Measurements from ENCODE around the gene SOX21. TPM values are rescaled to one million over a fixed set of nuclear protein-coding genes. Genes with fewer than 3 reads are reported as not detected.
"Not testable (repeated sequence)": the region's sequence is repeated elsewhere in the genome, so short reads cannot be mapped to it uniquely, and the experiment has no call there.

Gene SOX21
- polyA plus RNA-seq (2013, experiment 1 of 2; ENCODE audit: insufficient read length): not detected
- 0.15 TPM for polyA plus RNA-seq (2013, experiment 2 of 2; ENCODE audit: insufficient read length)

GRCh38 chr13:94712287-94712811 is at the start of gene SOX21:
SOX21 (minus strand) TSS chr13:94712545; CDS start chr13:94712049, 496 bp downstream.
- no peak for DNase-seq

DNA sequence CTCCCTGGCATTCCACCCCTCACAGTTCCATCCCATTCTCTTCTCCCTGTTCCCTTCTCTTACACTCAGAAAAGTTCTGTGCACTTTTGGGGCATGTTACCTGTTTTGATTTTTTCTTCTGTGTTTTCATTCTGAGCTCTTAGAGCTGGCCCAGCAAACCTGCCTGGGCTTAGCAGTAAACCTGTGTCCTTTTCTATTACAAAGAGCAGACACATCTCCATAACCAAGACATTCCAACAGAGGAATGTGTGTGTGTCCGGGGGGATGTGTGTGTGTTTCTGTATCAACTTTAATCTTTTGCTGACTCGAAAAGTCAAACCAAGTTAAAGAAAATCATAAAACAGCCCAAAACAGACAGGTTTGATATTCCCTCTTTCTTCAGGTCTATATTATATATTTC is 49.1 kb upstream of the SOX21 start:
- no peak for DNase-seq

DNA sequence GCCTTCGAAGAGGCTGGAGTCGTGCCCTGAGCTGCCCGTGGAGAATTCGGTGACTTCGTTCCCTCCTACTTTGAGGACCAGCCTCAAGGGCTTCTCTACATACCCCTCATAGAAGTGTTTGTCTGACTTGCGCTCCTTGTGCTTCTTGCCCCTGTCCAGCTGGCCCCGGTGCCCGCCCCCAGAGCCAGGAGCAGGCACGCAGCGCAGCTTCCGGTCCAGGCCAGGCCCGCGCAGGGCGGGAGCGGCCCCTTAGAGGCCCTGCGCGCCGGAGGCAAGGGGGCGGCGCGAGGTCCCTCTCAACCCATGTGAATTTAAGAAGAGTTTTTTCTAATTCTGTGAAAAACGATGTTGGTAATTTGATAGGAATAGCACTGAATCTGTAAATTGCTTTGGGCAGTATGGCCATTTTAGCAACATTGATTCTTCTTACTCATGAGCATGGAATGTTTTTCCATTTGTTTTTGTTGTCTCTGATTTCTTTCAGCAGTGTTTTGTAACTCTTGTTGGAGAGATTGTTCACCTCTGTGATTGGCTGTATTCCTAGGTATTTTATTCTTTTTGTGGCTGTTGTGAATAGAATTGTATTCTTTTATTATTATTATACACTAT is 46.9 kb upstream of the SOX21 start:
- DNase-seq: no peak

DNA sequence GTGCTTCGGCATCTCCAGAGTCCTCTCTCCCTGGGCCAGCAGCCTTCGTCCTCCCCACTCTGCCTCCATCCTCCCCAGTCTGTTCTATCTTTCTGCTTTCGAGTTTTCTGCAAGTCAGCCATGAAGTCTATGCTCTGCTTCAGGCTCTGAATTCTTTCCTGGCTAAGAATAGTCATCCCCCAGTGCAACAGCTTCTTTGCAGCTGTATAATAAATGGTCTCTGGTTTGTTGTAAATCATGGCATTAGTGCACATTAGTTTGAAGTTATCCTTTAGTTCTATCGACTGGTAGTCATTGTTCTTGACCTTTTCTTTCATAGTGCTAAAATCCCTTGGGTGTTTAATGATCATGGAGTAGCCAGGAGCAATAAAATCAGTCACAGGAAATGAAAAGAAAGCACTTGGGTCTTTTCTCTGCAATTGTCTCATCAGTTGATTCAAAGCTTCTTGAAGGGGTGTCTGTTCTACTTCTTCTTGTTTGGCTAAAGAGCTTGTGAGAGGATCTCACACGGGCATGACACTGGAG is 46.2 kb upstream of the SOX21 start:
- no peak for DNase-seq

GRCh38 chr13:94753327-94753726 is 41.0 kb upstream of the SOX21 start:
- no peak for DNase-seq

GRCh38 chr13:94749162-94749561 is 36.8 kb upstream of the SOX21 start:
- no peak for DNase-seq

DNA sequence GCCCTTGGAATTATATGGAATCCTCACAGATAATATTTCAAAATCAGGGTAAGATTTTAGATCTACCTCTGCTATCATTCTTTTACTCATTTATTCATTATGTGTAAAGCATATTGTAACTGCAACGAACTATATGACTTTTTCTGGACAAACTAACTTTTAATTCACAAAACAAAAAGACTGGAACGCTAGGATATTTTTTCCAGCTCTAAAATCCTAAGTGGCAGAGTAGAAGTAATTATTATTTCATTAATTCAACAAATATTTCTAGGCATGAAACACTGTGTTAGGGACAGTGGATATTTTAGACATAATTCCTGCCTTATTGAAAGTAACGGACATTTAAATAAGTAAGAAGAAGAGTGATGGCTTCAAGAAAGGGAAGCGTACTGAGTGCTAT is 26.9 kb upstream of the SOX21 start:
- DNase-seq: no peak

- no peak for DNase-seq
Measured at GRCh38 chr13:94731028-94731427, 18.7 kb upstream of the SOX21 start.

- not testable (repeated sequence) for DNase-seq
Measured at GRCh38 chr13:94729941-94730340, 17.6 kb upstream of the SOX21 start.

- no peak for DNase-seq
Measured at GRCh38 chr13:94726425-94726824, 14.1 kb upstream of the SOX21 start.

DNA sequence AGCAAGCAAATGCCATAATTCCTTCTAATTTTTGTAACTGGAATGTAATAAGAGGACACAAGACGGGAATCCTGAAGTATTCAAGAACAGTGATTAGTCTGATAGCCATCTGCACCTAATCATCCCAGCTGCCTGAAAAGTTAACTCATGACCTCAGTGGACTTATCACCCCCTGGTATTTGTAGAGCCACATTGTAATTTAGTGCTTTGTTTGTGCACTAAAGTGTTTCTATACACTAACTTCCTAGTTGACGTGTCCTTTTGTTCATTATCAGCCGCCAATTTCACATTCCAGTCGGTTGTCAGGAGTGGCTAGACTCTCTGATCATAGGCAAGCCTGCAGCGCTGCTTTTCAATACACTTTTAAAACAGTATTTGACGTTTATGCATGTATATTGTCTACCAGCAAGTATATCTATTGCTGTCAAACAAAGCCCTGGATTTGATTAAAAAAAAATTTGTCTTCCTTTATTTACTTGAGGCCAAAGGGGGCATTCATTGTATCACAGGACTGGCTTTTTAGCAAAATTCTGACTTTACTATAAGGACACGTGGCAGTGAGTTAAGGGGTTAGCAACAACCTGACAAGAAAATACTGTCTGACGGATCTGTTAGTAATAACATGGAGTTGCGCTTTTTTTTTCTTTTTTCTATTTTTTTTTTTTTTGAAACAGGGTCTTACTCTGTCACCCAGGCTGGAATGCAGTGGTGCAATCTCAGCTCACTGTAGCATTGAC is 10.4 kb upstream of the SOX21 start:
- no peak for DNase-seq

- DNase-seq: not testable (repeated sequence)
Measured at GRCh38 chr13:94718697-94719096, 6.4 kb upstream of the SOX21 start.

DNA sequence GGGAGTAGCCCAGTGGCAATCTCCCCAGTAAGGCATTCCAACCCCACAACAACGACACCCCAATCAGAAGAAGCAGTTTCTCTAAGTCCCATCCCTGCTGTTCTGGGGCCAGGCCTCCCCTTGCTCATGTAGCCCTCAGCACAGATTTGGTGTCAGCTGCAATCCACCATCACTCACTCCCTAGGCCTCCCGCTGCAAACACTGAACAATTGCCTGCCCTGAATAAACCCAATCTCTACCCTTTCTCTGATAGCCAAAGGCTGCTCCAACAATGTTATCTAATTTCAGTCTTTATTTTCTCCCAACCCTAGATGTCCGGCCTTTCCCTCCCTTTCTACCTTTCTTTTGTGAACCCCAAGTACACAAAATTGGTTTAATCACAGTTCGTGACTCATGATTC is 5.6 kb upstream of the SOX21 start:
- DNase-seq: no peak

GRCh38 chr13:94716016-94716415 is 3.7 kb upstream of the SOX21 start:
- no peak for DNase-seq

GRCh38 chr13:94713561-94714182 is 1.3 kb upstream of the SOX21 start:
- DNase-seq: no peak

DNA sequence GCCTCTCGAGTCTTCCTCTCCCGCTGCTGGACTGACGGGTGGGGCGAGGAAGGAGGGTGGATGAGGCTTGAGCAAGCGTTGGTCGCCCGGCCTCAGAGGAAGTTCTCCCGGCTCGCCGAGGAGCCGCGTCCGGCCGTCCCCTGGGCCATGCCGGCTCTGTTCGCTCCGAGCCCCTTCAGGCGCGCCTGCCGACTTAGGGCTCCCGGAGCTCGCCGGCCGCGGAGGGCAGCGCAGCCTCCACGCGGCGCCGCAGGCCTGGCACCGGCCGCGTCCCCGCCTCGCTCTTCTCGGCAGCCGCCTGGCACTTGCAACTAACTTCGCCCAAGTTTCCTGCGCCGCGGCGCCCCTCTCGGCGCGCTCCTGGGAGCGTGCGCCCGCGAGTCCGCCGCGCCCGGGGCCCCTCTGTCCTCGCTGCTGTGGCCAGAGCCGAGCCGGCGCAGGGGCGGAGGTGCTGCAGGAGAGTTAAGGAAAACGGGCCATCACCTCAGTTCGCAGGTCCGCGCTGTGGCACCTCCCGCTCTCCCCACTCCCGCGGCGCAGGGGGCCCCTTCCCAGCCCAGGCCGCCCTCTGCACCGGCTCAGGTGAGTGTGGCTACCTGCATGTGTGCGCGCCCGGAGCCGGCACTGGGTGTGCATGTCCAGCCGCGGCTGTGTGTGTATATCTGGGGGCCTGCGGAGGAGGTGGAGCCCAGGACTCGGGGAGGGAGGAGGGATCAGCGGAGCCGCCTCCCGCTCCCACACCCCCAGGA is 641 bp upstream of the SOX21 start:
- peak; percentile 46 for DNase-seq

- DNase-seq: no peak
Measured at GRCh38 chr13:94711561-94712286, 621 bp downstream of the SOX21 start.

DNA sequence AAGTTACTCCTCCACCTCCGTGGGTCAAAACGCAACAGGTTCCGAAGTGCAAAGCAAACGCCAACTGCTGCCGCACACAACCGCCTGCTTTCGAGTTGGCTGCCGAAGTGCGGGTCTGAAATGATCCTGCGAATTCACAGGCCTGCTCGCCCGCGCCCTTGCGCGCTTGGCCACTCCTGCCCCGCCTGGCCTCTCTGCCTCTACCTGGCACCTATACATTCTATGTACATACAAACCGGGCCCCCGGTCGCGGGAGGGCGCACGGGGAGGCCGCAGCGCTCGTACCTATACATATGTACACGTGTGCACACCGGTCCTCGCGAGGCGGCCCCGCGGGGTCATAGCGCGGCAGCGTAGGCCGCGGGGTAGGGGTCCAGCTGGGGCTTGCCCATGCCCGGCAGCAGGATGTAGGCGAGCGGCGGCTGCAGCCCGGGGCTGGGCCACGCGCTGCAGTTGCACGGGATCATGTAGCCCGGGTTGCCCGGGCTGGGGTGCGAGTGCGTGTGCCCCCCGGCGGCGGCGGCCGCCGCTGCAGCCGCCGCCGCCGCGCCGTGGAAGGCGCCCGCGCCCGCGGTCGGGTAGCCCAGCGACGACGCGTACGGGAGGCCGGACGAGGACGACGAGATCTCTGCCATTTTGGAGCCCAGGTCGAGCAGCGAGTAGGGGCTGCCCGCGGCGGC is 1.3 kb downstream of the SOX21 start:
- no peak for DNase-seq

DNA sequence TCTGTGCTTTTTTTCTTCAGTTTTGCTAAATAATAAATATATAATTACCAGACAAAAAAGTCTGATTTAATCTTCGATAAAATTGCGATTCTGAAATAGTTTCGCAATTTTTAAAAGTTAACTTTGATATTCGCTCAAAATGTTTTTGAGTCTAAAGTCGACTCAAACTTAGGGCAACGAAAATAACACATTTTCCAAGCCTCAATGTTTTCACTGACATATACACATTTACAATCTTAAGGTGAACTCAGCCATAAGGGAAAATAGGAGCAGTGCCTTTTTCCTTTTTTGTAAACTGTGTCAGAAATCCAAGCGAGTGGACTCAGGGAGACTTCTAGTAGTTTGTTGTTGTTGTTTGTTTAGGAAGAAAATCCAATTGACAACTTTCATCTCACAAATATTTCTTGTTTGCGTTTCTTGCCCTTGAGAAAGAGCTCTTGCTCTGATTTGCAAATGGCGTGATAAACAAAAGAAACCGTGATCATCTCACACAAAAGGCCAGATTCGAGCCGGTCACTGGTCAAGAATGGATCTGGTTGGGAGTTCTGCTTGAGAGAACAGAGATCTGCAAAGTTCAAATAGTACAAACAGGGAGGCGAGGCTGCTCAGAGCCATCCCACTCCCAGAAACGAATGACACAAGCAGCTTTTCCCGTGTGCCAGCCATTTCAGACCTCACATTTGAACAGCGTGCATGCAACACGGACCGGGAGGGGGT is 2.1 kb downstream of the SOX21 start:
- no peak for DNase-seq

DNA sequence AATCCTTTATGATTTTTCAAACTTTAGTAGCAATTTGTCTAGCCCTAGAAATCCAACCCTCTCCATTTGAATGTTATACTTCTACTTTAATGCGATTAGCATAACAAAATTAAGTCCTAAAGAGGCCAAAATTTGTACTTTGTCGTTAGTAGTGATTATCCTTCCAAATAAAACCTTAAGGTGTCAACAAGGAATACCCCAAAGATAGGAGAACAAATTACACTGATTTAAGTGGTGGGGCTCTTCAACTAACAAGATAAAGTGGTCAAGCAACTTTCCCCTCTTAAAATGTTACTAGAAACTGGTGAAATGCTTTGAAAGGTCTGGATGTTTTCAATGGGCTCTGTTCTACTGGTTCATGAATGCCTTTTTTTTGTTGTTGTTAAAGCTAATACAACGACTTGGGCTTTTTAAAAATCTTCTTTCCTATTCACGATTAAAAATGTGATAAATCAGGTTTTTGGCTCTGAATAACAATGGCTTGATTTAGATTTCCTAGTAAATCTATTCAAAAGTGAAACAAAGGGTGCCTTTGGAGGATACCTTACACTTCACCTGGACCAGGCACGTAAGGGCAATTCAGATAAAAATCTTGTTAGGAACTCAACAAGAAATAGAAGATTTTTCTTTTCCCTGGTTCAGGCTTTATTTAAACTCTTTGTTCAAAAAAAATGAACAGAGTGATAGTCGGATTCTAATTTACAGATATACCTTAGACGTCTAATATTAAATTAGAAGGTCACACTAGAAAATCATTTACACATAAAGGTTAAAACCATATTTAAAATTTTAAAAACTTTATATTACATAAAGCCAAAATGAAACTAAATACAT is 3.1 kb downstream of the SOX21 start:
- DNase-seq: no peak

All from fibroblast of skin of scalp (primary cell).